ENCODE data around the gene CASP4. TPM values are rescaled to one million over a fixed set of nuclear protein-coding genes. Genes with fewer than 3 reads are reported as not detected.
"Not testable (repeated sequence)": the region's sequence is repeated elsewhere in the genome, so short reads cannot be mapped to it uniquely, and the experiment has no call there.

Gene CASP4
- polyA plus RNA-seq, 3 donors: 68.6 to 105 (median 87.4) TPM

DNA sequence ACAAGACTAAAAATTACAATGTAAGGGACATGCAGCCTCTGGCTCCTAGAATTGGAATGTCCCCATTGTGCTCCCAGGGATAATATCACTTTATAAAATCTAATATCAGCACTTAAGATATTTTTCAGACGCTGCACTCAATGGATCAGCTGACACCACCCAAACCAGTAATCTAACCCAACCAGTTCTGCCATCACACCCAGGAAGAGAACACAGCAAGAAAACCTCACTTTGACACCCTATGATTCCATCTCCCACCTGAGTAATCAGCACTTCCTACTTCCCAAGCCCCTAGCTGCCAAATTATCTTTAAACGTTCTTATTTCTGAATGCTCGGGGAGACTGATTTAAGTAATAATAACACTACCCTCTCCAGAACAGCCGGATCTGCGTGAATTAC lies 2.6 kb downstream of the CASP4 start:
- 76 to 89% (median 88%) methylated on average over 5 of the region's 5 CpGs for WGBS, 3 donors
- no peak overlapping the region for H3K27ac ChIP-seq (ENCODE audit: low read depth, low read length)

DNA sequence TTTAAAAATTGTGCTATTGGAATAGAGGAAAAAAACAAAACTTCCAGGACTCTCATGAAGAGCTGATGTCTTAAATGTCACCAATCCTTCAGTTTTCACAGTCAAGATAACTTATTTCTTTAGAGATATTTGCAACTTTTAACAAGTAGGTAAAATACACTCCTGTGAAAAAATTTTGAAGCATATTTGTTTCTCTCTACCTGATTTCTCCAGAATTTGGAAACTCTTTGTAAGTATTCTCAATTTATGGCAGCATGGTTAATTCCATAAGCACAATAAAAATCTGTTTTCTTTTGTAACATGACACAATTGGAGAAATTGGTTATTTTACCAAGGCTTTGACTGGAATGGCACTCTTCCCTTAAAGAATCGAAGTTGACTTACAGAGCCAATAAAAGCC lies 4.1 kb downstream of the CASP4 start:
- H3K27ac ChIP-seq (ENCODE audit: low read depth, low read length): no peak overlapping the region
- 95 to 100% (median 100%) methylated on average over 1 of the region's 1 CpG for WGBS, 3 donors

DNA sequence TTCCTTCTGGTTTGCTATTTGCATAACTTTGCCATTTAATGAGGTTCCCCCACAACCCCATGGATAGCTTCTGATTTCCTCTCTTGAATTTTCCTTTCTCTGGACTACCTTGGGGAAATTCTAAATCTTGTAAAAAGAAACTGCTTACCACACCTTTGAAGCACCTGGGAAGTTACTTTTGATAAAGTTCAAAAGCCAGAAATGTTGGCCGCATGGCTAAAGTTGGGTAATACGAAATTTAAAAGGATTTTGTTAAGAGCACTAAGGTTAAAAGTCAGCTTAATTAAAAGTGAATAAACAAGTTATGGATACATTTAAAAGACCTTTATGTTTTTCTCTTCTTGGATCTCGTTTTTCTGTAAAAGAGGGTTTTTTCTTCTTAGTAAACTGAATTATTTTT lies 5.5 kb downstream of the CASP4 start:
- H3K27ac ChIP-seq (ENCODE audit: low read depth, low read length): no peak overlapping the region
- 78 to 91% (median 86%) methylated on average over 3 of the region's 3 CpGs for WGBS, 3 donors

DNA sequence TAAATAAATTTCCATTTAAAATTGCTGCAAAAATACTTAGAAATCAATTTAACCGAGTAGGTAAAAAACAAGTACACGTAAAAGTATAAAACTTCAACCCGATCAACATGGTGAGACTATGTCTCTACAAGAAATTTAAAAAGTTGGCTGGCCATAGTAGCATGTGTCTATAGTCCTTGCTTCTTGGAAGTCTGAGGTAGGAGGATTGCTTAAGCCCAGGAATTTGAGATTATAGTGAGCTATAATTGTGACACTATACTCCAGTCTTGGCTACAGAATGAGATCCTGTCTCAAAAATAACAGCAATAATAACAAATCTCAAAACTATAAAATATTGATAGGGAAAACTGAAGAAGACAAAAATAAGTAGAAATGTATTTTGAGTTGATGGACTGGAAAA lies 11.1 kb downstream of the CASP4 start:
- WGBS, 3 donors: 97 to 100% (median 99%) methylated on average over 3 of the region's 3 CpGs

GRCh38 chr11:104956528-104956927 lies 11.8 kb downstream of the CASP4 start:
- H3K27ac ChIP-seq (ENCODE audit: low read depth, low read length): no peak overlapping the region

More for the DNA sequence above, 11.1 kb downstream of the CASP4 start:
- H3K27ac ChIP-seq (ENCODE audit: low read depth, low read length): no peak overlapping the region

DNA sequence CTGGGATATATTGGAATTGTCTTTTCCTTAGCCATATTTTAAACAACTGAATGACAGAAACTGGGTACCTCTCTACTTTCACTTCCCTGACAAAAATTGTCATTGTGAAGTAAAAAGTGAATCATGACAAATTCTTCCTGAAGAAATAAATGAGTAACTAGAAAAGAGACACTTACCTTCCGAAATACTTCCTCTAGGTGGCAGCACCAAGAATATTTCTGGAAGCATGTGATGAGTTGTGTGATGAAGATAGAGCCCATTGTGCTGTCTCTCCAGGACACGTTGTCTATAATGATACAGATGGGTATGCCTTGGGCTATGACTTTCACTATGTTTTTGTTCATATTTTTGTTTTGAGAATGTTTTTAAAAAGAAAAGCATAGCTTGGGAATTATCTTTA lies 21.5 kb downstream of the CASP4 start:
- H3K27ac ChIP-seq (ENCODE audit: low read depth, low read length): no peak overlapping the region
- WGBS, 3 donors: 19 to 28% (median 21%) methylated on average over 2 of the region's 2 CpGs

- no peak overlapping the region for H3K27ac ChIP-seq (ENCODE audit: low read depth, low read length)
Observed at GRCh38 chr11:104944076-104944475, 24.3 kb downstream of the CASP4 start.

GRCh38 chr11:104943561-104943960 lies 24.8 kb downstream of the CASP4 start:
- 35 to 47% (median 46%) methylated on average over 2 of the region's 2 CpGs for WGBS, 3 donors

DNA sequence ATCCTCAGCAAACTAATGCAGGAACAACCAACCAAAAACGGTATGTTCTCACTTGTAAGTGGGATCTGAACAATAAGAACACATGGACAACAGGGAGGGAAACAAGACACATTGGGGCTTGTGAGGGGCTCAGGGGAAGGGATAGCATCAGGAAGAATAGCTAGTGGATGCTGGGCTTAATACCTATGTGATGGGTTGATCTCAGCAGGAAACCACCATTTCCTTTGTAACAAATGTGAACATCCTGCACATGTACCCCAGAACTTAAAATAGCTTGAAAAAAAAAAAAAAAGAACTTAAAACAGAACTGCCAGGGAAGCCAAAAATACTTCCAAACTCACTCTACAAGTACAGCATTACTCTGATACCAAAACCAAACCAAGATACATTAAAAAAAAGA lies 33.8 kb downstream of the CASP4 start:
- WGBS, 3 donors: 33 to 65% (median 50%) methylated on average over 1 of the region's 1 CpG
- no peak overlapping the region for H3K27ac ChIP-seq (ENCODE audit: low read depth, low read length)

More at GRCh38 chr11:104943561-104943960, 24.8 kb downstream of the CASP4 start:
- H3K27ac ChIP-seq (ENCODE audit: low read depth, low read length): no peak overlapping the region

DNA sequence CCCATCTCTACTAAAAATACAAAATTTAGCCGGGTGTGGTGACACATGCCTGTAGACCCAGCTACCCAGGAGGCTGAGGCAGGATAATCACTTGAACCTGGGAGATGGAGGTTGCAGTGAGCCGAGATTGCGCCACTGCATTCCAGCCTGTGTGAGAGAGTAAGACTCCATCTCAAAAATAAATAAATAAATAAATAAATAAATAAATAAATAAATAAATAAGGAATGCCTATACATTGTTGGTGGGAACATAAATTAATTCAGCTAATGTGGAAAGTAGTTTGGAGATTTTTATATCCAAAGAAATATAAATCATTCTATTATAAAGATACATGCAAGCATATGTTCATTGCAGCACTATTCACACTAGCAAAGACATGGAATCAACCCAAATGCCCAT lies 34.3 kb downstream of the CASP4 start:
- not testable (repeated sequence) for H3K27ac ChIP-seq (ENCODE audit: low read depth, low read length)
- 90 to 98% (median 94%) methylated on average over 3 of the region's 3 CpGs for WGBS, 3 donors

DNA sequence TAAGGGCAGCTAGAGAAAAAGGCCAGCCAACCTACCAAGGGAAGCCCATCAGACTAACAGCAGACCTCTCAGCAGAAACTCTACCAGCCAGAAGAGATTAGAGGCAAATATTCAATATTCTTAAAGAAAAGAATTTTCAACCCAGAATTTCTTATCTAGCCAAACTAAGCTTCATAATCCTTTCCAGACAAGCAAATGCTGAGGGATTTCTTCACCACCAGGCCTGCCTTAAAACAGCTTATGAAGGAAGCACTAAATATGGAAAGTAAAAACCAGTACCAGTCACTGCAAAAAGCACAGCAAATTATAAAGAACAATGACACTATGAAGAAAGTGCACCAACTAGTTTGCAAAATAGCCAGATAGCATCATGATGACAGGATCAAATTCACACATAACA lies 39.6 kb downstream of the CASP4 start:
- H3K27ac ChIP-seq (ENCODE audit: low read depth, low read length): no peak overlapping the region

DNA sequence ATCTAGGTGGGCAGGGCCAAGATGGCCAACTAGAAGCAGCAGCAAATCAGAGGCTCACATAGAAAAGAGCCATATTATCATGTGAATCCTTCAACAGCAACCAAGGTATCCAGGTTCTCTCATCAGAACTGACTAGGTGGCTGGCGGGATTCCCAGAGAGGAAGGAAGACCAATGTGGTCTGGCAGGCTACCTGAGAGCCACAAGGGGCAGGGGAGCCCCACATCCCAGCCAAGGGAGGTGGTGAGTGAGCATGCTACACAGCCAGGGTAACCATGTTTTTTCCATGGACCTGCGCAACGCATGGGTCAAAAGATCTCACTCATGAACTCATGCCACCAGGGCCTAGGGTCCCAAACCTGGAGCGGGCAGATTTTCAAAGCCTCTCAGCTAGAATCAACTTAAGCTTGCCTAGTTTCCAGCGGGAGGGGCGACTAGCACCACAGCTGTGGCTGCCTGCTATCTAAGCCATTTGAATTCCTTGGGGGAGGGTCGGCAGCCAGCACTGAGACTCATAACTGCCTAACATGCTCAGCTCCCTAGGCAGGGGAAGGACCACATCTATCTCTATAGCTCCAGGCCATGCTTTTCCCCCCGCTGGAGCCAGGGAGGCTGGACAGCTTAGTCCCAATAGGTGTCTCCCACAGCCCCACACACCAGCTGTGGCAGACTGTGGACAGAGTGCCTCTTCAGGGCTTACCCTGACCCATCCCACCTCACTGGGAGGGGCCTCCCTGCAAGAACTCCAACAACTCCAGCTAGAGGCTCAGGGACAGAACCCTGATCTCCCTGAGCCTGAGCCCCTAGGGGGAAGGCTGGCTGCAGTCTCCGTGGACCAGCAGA lies 41.4 kb downstream of the CASP4 start:
- 78 to 81% (median 80%) methylated on average over 9 of the region's 9 CpGs for WGBS, 3 donors
- H3K27ac ChIP-seq (ENCODE audit: low read depth, low read length): no peak overlapping the region

- 88 to 94% (median 92%) methylated on average over 6 of the region's 6 CpGs for WGBS, 3 donors
- H3K27ac ChIP-seq (ENCODE audit: low read depth, low read length): no peak overlapping the region
Observed at GRCh38 chr11:104925850-104926249, 42.5 kb downstream of the CASP4 start.

GRCh38 chr11:104918113-104918824 lies 50.1 kb downstream of the CASP4 start:
- WGBS, 3 donors: 16 to 31% (median 17%) methylated on average over 6 of the region's 6 CpGs
- H3K27ac ChIP-seq (ENCODE audit: low read depth, low read length): no peak overlapping the region

GRCh38 chr11:104917271-104918112 lies 50.9 kb downstream of the CASP4 start:
- WGBS, 3 donors: 28 to 59% (median 28%) methylated on average over 3 to 4 of the region's 4 CpGs
- H3K27ac ChIP-seq (ENCODE audit: low read depth, low read length): no peak overlapping the region

DNA sequence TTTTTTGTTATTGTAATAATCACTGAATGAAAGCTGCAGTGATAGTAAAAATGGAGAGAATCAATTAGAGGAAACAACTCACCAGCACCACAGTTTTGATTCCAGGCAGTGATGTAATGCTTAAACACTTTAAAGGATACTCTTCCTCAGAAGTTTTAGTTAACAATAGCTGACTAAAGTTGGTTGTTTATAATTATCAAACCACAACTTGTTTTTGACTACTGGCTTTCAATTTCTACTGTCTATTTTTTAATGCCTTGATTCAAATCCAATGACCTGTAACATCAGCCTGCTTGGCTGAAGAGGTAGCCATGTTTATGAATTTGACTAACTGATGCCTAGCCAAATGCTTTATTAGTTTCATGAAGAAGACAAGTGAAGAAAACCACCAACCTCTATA lies 51.9 kb downstream of the CASP4 start:
- H3K27ac ChIP-seq (ENCODE audit: low read depth, low read length): no peak overlapping the region

DNA sequence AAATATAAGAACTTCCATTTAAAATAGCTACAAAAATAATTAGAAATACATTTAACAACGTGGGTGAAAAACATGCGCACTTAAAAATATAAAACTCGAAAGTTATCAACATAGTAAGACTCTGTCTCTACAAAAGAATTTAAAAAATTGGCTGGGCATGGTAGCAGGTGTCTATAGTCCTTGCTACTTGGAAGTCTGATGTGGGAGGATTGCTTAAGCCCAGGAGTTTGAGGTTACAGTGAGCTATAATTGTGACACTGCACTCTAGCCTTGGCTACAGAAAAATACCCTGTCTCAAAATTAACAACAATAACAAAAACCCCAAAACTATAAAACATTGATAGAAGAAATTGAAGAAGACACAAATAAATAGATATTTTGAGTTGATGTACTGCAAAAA lies 56.3 kb downstream of the CASP4 start:
- WGBS, 3 donors: 71 to 97% (median 90%) methylated on average over 3 of the region's 3 CpGs
- no peak overlapping the region for H3K27ac ChIP-seq (ENCODE audit: low read depth, low read length)

GRCh38 chr11:104908186-104908531 lies 60.2 kb downstream of the CASP4 start:
- H3K27ac ChIP-seq (ENCODE audit: low read depth, low read length): no peak overlapping the region
- WGBS, 3 donors: 84 to 90% (median 86%) methylated on average over 3 of the region's 3 CpGs

DNA sequence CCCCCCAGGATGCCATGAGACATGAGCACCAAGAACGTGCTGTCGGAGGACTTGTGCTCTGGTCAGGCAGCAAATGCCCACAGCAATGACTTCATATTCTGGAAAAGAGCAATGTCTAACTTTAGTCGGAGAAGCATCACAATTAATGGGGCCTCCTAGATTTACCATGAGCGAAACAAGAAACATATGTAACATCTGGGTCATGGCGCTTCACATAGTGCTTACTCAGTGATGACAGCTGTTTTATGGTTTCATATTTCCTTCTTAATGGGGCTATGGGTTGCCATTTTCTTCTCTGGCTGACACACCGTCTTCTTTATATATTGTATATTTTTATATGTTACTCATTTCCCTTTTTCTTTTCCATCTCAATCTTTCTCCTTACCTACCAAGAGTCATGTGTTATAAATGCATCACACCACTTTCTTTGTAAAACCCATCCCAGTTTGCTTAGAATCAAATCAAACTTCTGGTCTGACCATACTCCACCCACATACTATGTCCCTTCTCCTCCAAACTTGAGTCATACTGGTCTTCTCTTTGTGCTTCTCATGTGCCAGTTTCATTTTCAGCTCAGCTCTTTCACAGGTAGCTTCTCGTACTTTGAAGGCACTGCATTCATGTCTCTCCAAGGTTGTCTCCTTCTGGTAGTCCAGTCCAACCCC lies 60.7 kb downstream of the CASP4 start:
- 72 to 80% (median 78%) methylated on average over 7 of the region's 7 CpGs for WGBS, 3 donors
- H3K27ac ChIP-seq (ENCODE audit: low read depth, low read length): no peak overlapping the region

All from adipose tissue (tissue), 3 donors.